HCT116 (cell line): ENCODE measurements around the gene ANO2. TPM values are rescaled to one million over a fixed set of nuclear protein-coding genes. Genes with fewer than 3 reads are reported as not detected.

Source experiments
- ATAC-seq: fragments of 200-7000 bp; cut with Tn5 transposase; 2 replicates; pipeline ENCODE4 v1.9.1; 2020; ENCODE audit warnings: mild to moderate bottlenecking, moderate library complexity
- BruUV-seq: library from RNA; stranded (reverse); fragments of 400-500 nt; replicated peaks from 2 replicates; lab custom pipeline; 2021; lab: Mats Ljungman, UMichigan
- CTCF ChIA-PET: fragments of 300-600 bp; sonication (Branson Sonifier 250); formaldehyde crosslinking; loops from one replicate; lab custom pipeline; 2021; ENCODE audit warnings: antibody characterized with exemption; lab: Charles Lee
- POLR2A ChIA-PET: fragments of 300-600, 350-600 bp; sonication (Branson Sonifier 250); formaldehyde crosslinking; loops from one replicate; lab custom pipeline; 2021; ENCODE audit warnings: antibody characterized with exemption; lab: Charles Lee
- RAD21 ChIA-PET, 2 experiments: fragments of 300-600 bp; sonication (Branson Sonifier 250); formaldehyde crosslinking; loops; one replicate each; lab custom pipeline; 2023; ENCODE audit warnings: low total read pairs in 2 of 2; ENCODE audit not compliant: uncharacterized antibody in 2 of 2, unreplicated experiment in 2 of 2, low non-redundant PET in 1 of 2; lab: Charles Lee
- DNase-seq: peaks from one replicate; pipeline ENCODE4 v3.0.0-alpha.2; 2010; ENCODE audit warnings: low read depth, low spot score
- H2AFZ ChIP-seq: fragments of 200-600 bp; shearing (Covaris generic), sonication (generic); 2 replicates; pipeline ENCODE4 v1.6.1; 2017; ENCODE audit warnings: low read depth, mixed run types, mixed read lengths, antibody characterized with exemption, low read length; ENCODE audit not compliant: poor library complexity, severe bottlenecking
- H3K27ac ChIP-seq: 2 replicates; pipeline ENCODE4 v1.5.1; 2012; ENCODE audit warnings: low read depth, low read length
- H3K27me3 ChIP-seq: fragments of 200-600 bp; sonication (generic); 2 replicates; pipeline ENCODE4 v1.6.1; 2016; ENCODE audit warnings: mixed run types, low read length, mixed read lengths; ENCODE audit not compliant: insufficient read depth
- H3K36me3 ChIP-seq, 2 experiments: fragments of 200-500 bp in 1 of 2; fragments of 200-600 bp in 1 of 2; sonication (Bioruptor generic) in 1 of 2; sonication (generic) in 1 of 2; 2 replicates each; pipeline versions ENCODE4 v1.5.1 to v1.6.1; 2014 to 2016; ENCODE audit warnings: low read length in 2 of 2, inconsistent platforms in 1 of 2, mixed read lengths in 1 of 2, mixed run types in 1 of 2; ENCODE audit not compliant: insufficient read depth in 2 of 2, control insufficient read depth in 1 of 2
- H3K4me1 ChIP-seq, 2 experiments: fragments of 200-600 bp in 1 of 2; sonication (generic) in 1 of 2; 2 replicates each; pipeline versions ENCODE4 v1.5.1 to v1.6.1; 2012 to 2017; ENCODE audit warnings: low read length in 2 of 2, inconsistent platforms in 1 of 2, mild to moderate bottlenecking in 1 of 2, mixed read lengths in 1 of 2, mixed run types in 1 of 2, moderate library complexity in 1 of 2; ENCODE audit not compliant: insufficient read depth in 2 of 2, control insufficient read depth in 1 of 2
- H3K4me2 ChIP-seq: fragments of 200-600 bp; sonication (generic); 2 replicates; pipeline ENCODE4 v1.6.1; 2017; ENCODE audit warnings: mixed run types, low read length, mixed read lengths
- H3K4me3 ChIP-seq, 2 experiments: fragments of 200-600 bp in 1 of 2; sonication (generic) in 1 of 2; replicated peaks in 1 of 2; 2 replicates each; pipeline ENCODE4 v1.5.1; 2011 to 2016; ENCODE audit warnings: low read length in 2 of 2, control low read depth in 1 of 2, low read depth in 1 of 2, mild to moderate bottlenecking in 1 of 2, mixed read lengths in 1 of 2, mixed run types in 1 of 2
- H3K79me2 ChIP-seq: fragments of 200-600 bp; sonication (generic); 2 replicates; pipeline ENCODE4 v1.6.1; 2017; ENCODE audit warnings: mild to moderate bottlenecking, mixed run types, low read length, moderate library complexity, mixed read lengths; ENCODE audit not compliant: insufficient read depth
- H3K9ac ChIP-seq: fragments of 200-600 bp; sonication (generic); 2 replicates; pipeline ENCODE4 v1.6.1; 2016; ENCODE audit warnings: low read length, mixed read lengths
- H3K9me2 ChIP-seq: fragments of 200-600 bp; sonication (generic), shearing (Covaris generic); 2 replicates; pipeline ENCODE4 v1.6.1; 2017; ENCODE audit warnings: mixed run types, mild to moderate bottlenecking, moderate library complexity; ENCODE audit not compliant: insufficient read depth
- H3K9me3 ChIP-seq, 2 experiments: fragments of 200-500 bp in 1 of 2; fragments of 200-600 bp in 1 of 2; sonication (Bioruptor generic) in 1 of 2; sonication (generic) in 1 of 2; 2 replicates each; pipeline ENCODE4 v1.6.1; 2014 to 2017; ENCODE audit warnings: low read length in 2 of 2, mixed read lengths in 2 of 2, inconsistent platforms in 1 of 2, low read depth in 1 of 2, mild to moderate bottlenecking in 1 of 2, mixed run types in 1 of 2, moderate library complexity in 1 of 2; ENCODE audit not compliant: control insufficient read depth in 1 of 2, insufficient read depth in 1 of 2
- H4K20me1 ChIP-seq: fragments of 200-600 bp; sonication (generic), shearing (Covaris generic); 2 replicates; pipeline ENCODE4 v1.6.1; 2017; ENCODE audit warnings: mixed run types, mild to moderate bottlenecking, moderate library complexity; ENCODE audit not compliant: insufficient read depth
- ATF3 ChIP-seq: IDR thresholded peaks from 2 replicates; pipeline ENCODE4 v1.6.1; 2012
- CEBPB ChIP-seq: IDR thresholded peaks from 2 replicates; pipeline ENCODE4 v1.6.1; 2012; ENCODE audit warnings: low read depth
- CTCF ChIP-seq, 3 experiments: fragments of 200-600 bp in 1 of 3; sonication (generic) in 1 of 3; IDR thresholded peaks in 2 of 3; conservative IDR thresholded peaks in 1 of 3; 2 replicates each; pipeline ENCODE4 v1.5.1; 2012 to 2017; ENCODE audit warnings: low read depth in 2 of 3, low read length in 2 of 3, antibody characterized with exemption in 1 of 3, borderline replicate concordance in 1 of 3, control low read depth in 1 of 3, mild to moderate bottlenecking in 1 of 3, mixed read lengths in 1 of 3, mixed run types in 1 of 3, moderate library complexity in 1 of 3; ENCODE audit not compliant: insufficient read depth in 1 of 3
- EGR1 ChIP-seq: IDR thresholded peaks from 2 replicates; pipeline ENCODE4 v1.6.1; 2012; ENCODE audit warnings: low read depth
- ELF1 ChIP-seq: IDR thresholded peaks from 2 replicates; pipeline ENCODE4 v1.6.1; 2012; ENCODE audit warnings: low read depth, borderline replicate concordance
- EZH2 ChIP-seq: fragments of 200-600 bp; sonication (generic); IDR thresholded peaks from 2 replicates; pipeline ENCODE4 v1.6.1; 2017; ENCODE audit warnings: antibody characterized with exemption, mixed run types
- EZH2phosphoT487 ChIP-seq: fragments of 200-600 bp; IDR thresholded peaks from 2 replicates; pipeline ENCODE4 v1.6.1; 2018; ENCODE audit warnings: antibody characterized with exemption, borderline replicate concordance
- MAX ChIP-seq: IDR thresholded peaks from 2 replicates; pipeline ENCODE4 v1.6.1; 2012
- POLR2A ChIP-seq: IDR thresholded peaks from 2 replicates; pipeline ENCODE4 v1.7.0; 2011; ENCODE audit warnings: borderline replicate concordance; ENCODE audit not compliant: insufficient read depth, insufficient read length; ENCODE audit errors: extremely low read depth
- RAD21 ChIP-seq: IDR thresholded peaks from 2 replicates; pipeline ENCODE4 v1.6.1; 2012; ENCODE audit warnings: low read depth, mild to moderate bottlenecking
- REST ChIP-seq: IDR thresholded peaks from 2 replicates; pipeline ENCODE4 v1.6.1; 2012; ENCODE audit warnings: low read depth
- SP1 ChIP-seq: IDR thresholded peaks from 2 replicates; pipeline ENCODE4 v1.6.1; 2012; ENCODE audit warnings: low read depth
- SRF ChIP-seq: IDR thresholded peaks from 2 replicates; pipeline ENCODE4 v1.6.1; 2012; ENCODE audit warnings: low read depth
- YY1 ChIP-seq: IDR thresholded peaks from 2 replicates; pipeline ENCODE4 v1.6.1; 2011; ENCODE audit warnings: low read length, low read depth, moderate library complexity, mild to moderate bottlenecking; ENCODE audit not compliant: insufficient replicate concordance; ENCODE audit errors: extremely low read depth
- ZBTB33 ChIP-seq: IDR thresholded peaks from 2 replicates; pipeline ENCODE4 v1.6.1; 2011; ENCODE audit warnings: mild to moderate bottlenecking, low read length, moderate library complexity; ENCODE audit not compliant: insufficient replicate concordance; ENCODE audit errors: extremely low read depth
- ZFX ChIP-seq: fragments of 450-650 bp; IDR thresholded peaks from 2 replicates; pipeline ENCODE4 v1.6.1; 2017
- ZNF274 ChIP-seq: fragments of 200-500 bp; sonication (Bioruptor generic); IDR thresholded peaks from 2 replicates; pipeline ENCODE4 v1.6.1; 2014; ENCODE audit warnings: mild to moderate bottlenecking, low read depth, low read length, inconsistent platforms
- intact Hi-C: fragments of 100-400 bp; cut with micrococcal nuclease; formaldehyde crosslinking; loops from 2 replicates; pipeline ENCODE4 v1.10.0; 2022
- total RNA-seq: library from RNA; stranded (reverse); gene quantifications from one replicate; pipeline ENCODE4 v1.2.1, GENCODE V29; 2021; ENCODE audit not compliant: unreplicated experiment

Gene ANO2
- total RNA-seq, 1 experiment from 2014 or later: not detected

- Histone ChIP-seq H3K9me3 (no peaks in the 10 kb centered on the region), H3K9me2 (no peaks in the 10 kb centered on the region), H3K27ac (no peak overlapping the region), H4K20me1 (no peaks in the 10 kb centered on the region), H3K4me2 (no peak overlapping the region), H3K4me1 (no peaks in the 10 kb centered on the region), H3K36me3 (no peaks in the 10 kb centered on the region), H3K9ac (no peak overlapping the region), H3K27me3 (peaks cover 7% of the 10 kb centered on the region; the same call in 1 of the 2 replicates), H3K4me3 (no peak overlapping the region), H2AFZ (no peak overlapping the region), H3K79me2 (no peaks in the 10 kb centered on the region)
- intact Hi-C loops: no loop called here
- no peak for ATAC-seq
- TF ChIP-seq CTCF (IDR thresholded peaks at IDR 0.05 in 2 of 3, conservative IDR thresholded peaks at IDR 0.05 in 1 of 3; ENCODE audit: borderline replicate concordance in 1 of 3, insufficient read depth in 1 of 3, low read depth in 2 of 3, low read length in 2 of 3) (no peak), ELF1 (no peak), EZH2 (no peak), EGR1 (no peak), RAD21 (no peak), POLR2A (no peak), ATF3 (no peak), MAX (no peak), ZNF274 (no peak), SP1 (no peak), CEBPB (no peak), ZBTB33 (no peak), ZFX (no peak), SRF (no peak), YY1 (no peak), EZH2phosphoT487 (no peak), REST (no peak)
- ChIA-PET POLR2A (no interaction called here), CTCF (interaction anchor here (0.6 kb wide), 1 partner anchor 1344 kb away, joined by 3 read pairs; no protein-coding TSS in a partner anchor), RAD21 (no interaction called here)
- no peak for DNase-seq
- BruUV-seq: no TSS peak
Measured at GRCh38 chr12:5619628-5620027, 325.4 kb downstream of the ANO2 start.
